H1 (cell line): ENCODE data around the gene SEZ6L. TPM values are rescaled to one million over a fixed set of nuclear protein-coding genes. Genes with fewer than 3 reads are reported as not detected.

Experiments used
- ASH2L ChIP-seq: fragments of 200-600, 300-600 bp; sonication (generic); IDR thresholded peaks from one replicate; pipeline ENCODE4 v1.7.1; 2017; ENCODE audit warnings: low read length
- ZNF274 ChIP-seq: IDR thresholded peaks from 2 replicates; pipeline ENCODE4 v1.7.0; 2012; ENCODE audit warnings: low read length, borderline replicate concordance; ENCODE audit errors: extremely low read depth
- polyA plus RNA-seq, 7 experiments: library from polyadenylated mRNA; depleted of rRNA in 3 of 7; stranded (reverse) in 5 of 7; unstranded in 2 of 7; fragments of >200 nt in 5 of 7; fragments of 200-250 nt in 2 of 7; gene quantifications; 1 replicate in 5 of 7; 2 replicates in 1 of 7; 4 replicates in 1 of 7; pipeline versions ENCODE4 v1.2.1 to v1.2.3, GENCODE V29; 2011 to 2013; ENCODE audit warnings: missing spikeins in 2 of 7, mixed read lengths in 2 of 7
- total RNA-seq: library from RNA; stranded (reverse); fragmentation: NEBNext Ultra II Directional; extraction: Animal tissue kit (Norgen Biotek cat#: 25700); gene quantifications from 2 replicates; pipeline ENCODE4 v1.2.1, GENCODE V29; 2021

SEZ6L gene
- total and polyA plus RNA-seq, 2 of the 8 experiments (the other 6 are each of a cell fraction or from before 2014, with no cell fraction given): 0.06 to 0.33 TPM

DNA sequence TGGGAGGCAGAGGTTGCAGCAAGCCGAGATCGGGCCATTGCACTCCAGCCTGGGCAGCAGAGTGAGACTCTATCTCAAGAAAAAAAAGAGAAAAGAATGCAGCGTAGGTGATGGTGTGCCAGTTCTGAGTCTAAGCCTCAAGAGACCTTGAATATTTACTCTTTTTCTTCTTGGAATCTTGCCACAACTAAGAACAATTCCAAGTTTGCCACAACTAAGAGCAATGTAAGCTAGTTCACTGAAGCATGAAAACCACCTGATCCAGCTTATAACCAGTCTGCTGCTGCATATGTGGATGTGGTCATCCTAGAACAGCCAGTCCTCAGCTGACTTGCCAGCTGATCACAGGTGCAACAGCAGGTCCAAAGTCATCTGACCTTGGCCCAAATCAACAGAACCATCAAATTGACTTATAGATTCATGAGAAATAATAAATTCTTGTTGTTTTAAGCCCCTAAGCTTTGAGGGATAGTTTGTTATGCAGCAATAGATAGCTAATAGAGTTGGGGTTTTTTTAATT lies 25.4 kb upstream of the SEZ6L start (continued):
- TF ChIP-seq ZNF274: no peak
- TF ChIP-seq ASH2L: no peak
